Chondrocyte (in vitro differentiated cells): ENCODE data around the gene SORBS2. TPM values are rescaled to one million over a fixed set of nuclear protein-coding genes. Genes with fewer than 3 reads are reported as not detected.

Source experiments
- DNase-seq: peaks from one replicate; pipeline ENCODE4 v3.0.0; 2021; ENCODE audit warnings: mixed read lengths, low spot score
- H3K27ac Mint-ChIP-seq: one replicate; pipeline ENCODE4 v1.8.0; 2021; ENCODE audit warnings: mild to moderate bottlenecking, moderate library complexity, mixed read lengths; ENCODE audit not compliant: unreplicated experiment
- H3K27me3 Mint-ChIP-seq: 2 replicates; pipeline ENCODE4 v1.8.0; 2021; ENCODE audit warnings: low read depth, mixed read lengths
- H3K36me3 Mint-ChIP-seq: 2 replicates; pipeline ENCODE4 v1.8.0; 2021; ENCODE audit warnings: low read depth, mixed read lengths
- H3K4me1 Mint-ChIP-seq: 2 replicates; pipeline ENCODE4 v1.8.0; 2021; ENCODE audit warnings: low read depth, mild to moderate bottlenecking, mixed read lengths
- H3K4me3 Mint-ChIP-seq: one replicate; pipeline ENCODE4 v1.8.0; 2021; ENCODE audit warnings: mild to moderate bottlenecking, moderate library complexity, mixed read lengths; ENCODE audit not compliant: unreplicated experiment
- H3K9me3 Mint-ChIP-seq: 2 replicates; pipeline ENCODE4 v1.8.0; 2021; ENCODE audit warnings: low read depth, mixed read lengths
- CTCF ChIP-seq: fragments of 200-600 bp; sonication (generic); IDR thresholded peaks from 2 replicates; pipeline ENCODE4 v1.5.0; 2021; ENCODE audit warnings: antibody characterized with exemption, mild to moderate bottlenecking, moderate library complexity
- total RNA-seq: library from RNA; stranded (reverse); gene quantifications from 3 replicates; pipeline ENCODE4 v1.2.1, GENCODE V29; 2021

The SORBS2 gene
- total RNA-seq, 1 donor from 2014 or later = 104 TPM

DNA sequence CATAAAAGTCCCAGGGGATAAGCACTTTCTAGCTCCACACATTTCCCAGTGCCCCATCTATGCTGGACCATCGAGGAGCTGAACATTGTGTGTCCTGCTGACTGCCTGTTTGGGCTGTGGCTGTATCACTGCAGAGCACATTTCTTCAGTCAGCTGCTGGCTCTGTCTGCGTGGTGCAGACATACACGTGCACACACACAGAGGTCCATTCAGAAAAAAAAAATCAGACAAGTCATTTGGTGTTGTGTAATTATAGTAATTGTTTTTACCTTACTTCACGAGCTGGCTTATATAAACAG lies 275.6 kb downstream of the SORBS2 start:
- DNase-seq = no peak
- Mint-ChIP-seq H3K36me3 (peaks cover 6% of the 10 kb centered on the region), H3K9me3 (no peaks in the 10 kb centered on the region), H3K27me3 (no peaks in the 10 kb centered on the region), H3K4me1 (peaks cover 28% of the 10 kb centered on the region), H3K4me3 (peak overlapping the region; percentile 60), H3K27ac (no peak overlapping the region)
- TF ChIP-seq CTCF = no peak

- no peak for TF ChIP-seq CTCF
- H3K27ac Mint-ChIP-seq = peak overlapping the region; percentile 60
- H3K4me1 Mint-ChIP-seq = peaks cover 29% of the 10 kb centered on the region
- no peak for DNase-seq
- H3K27me3 Mint-ChIP-seq = no peaks in the 10 kb centered on the region
- no peaks in the 10 kb centered on the region for H3K9me3 Mint-ChIP-seq
- peaks cover 6% of the 10 kb centered on the region for H3K36me3 Mint-ChIP-seq
- H3K4me3 Mint-ChIP-seq = peak overlapping the region; percentile 60
Measured at GRCh38 chr4:185535612-185536410, 276.2 kb downstream of the SORBS2 start.
